GM21717 (cell line): ENCODE results near the gene TTLL11.

Source experiments
- ATAC-seq: cut with Tn5 transposase; IDR thresholded peaks from one replicate; pipeline ENCODE4 v1.9.1; 2021; ENCODE audit warnings: mild to moderate bottlenecking, moderate library complexity; ENCODE audit not compliant: unreplicated experiment

Gene TTLL11

DNA sequence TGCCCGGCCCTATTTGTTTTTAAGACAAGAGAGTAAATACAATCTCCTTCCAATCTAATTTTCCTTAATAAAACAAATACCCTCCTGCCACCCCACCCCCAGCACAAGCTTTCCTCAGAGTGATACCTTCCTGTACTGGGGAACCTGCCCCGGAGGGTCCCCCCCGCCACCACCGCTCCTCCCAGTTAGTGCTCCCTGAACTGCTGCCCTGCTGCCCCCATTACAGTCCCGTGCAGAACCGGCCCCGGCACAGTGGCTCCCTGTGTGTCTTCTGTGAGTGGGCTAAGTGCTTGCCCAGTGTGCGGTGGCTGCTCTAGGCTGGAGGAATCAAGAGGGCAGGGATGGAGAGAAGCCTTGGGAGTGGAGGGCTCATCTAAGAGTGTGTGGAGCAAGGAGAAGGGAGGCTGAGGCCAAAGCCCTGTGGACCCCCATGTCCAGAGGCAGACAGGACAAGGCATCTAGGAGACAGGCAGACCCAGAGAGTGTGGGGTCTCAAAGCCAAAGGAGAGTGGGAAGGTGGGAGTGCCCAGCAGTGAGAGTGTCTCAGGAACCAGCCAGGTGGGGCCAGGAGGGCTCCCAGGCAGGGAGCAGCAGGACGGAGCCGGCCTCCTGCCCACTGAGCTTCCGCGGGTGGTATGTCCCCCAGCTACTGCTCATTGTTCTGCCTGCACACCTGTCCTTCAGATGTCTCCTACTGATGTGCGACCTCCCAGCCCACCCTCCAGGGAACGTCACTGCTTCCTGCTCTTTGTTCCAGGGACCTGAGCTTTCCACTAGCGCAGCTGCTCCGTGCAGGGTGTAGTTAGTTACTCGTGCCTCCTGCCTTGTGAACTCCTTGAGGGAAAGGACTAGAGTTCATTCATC is 312.7 kb downstream of the TTLL11 start:
- ATAC-seq: no peak

GRCh38 chr9:121779381-121780117 is 313.6 kb downstream of the TTLL11 start:
- ATAC-seq: no peak

DNA sequence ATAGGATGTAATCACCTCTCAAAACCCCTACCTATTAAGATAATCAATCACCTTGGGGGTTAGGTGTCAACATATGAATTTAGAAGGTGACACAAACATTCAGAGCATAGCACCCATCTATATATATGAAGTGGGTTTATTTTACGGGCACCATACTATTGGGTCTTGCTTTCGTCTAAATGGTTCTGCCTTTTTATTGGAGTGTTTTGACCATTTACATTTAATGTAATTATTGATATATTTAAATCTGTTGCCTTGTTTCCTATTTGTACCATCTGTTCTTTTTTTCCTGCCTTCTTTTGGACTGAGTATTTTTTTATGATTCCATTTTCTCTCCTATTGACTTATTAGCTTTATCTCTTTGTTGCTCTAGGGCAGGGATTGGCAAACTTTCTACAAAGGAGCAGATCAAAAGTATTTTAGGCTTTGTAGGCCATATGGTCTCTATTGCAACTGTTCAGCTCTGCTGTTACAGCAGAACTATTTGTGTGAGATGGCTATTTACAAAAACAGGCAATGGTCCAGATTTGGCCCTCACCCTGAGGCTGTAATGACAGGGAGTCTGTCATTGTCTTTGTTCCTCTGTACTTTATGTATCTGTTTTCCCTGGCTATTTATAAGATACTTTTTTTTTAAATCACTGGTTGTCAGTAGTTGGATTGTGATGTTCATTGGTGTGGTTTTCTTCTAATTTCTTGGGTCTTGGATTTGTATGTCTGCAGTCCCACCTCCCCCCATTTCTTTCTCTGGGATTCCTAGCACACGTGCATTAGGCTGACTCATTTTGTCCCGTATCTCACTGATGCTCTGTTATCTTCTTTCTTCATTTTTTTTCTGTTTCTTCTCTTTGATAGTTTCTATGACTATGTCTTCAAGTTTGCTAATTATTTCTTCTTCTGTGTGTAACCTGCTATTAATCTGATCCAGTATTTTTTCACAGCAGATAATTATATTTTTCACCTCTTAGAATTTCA is 314.6 kb downstream of the TTLL11 start:
- no peak for ATAC-seq

DNA sequence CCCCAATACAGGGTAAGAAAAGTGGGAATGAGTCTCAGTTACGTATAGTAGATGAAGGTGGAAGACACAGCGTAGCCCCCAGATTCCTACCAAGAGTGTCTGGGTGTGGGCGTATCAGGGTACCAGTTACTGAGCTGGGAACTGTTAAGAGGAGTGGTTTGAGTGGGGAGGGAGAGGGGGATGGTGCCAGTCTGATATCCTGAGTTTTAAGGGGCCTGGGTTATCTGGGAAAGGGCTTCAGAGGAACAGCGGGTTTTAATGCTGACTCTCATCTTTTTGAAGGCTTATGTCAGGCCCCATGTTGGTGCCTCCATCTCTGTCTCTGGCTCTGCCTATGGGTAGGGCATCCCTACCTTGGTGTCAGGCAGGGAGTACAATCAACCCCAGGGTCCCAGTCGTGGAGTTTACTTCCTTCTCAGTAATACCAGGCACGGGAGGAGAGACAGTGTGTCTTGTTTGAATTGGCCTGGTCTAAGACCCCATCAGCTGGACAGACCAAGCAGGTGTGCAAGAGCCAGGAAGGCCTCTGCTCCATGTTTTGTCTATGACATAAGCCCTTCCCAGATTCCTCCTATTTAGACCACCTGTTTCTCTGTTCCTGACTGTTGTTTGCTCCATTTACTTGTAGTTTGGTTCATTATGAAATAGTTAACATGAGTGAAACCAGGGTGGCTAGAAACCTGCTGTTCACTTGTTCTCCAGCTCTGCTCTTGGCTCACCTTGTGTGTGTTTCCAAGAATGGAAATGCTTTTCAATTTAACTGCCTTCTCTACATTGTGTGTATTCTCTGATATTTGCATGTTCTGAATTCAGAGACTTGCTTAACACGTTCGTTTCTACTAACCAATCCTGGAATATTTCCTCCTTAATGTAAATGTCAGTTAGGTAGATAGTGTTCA is 316.1 kb downstream of the TTLL11 start:
- ATAC-seq: no peak

- no peak for ATAC-seq
Measured at GRCh38 chr9:121776001-121776738, 316.9 kb downstream of the TTLL11 start.

GRCh38 chr9:121774715-121775613 is 318.1 kb downstream of the TTLL11 start:
- ATAC-seq: no peak

GRCh38 chr9:121773954-121774714 is 319.0 kb downstream of the TTLL11 start:
- no peak for ATAC-seq

- no peak for ATAC-seq
Measured at GRCh38 chr9:121773286-121773953, 319.7 kb downstream of the TTLL11 start.

GRCh38 chr9:121772600-121773285 is 320.4 kb downstream of the TTLL11 start:
- no peak for ATAC-seq
